ENCODE results near the gene COL13A1. TPM values are rescaled to one million over a fixed set of nuclear protein-coding genes. Genes with fewer than 3 reads are reported as not detected.

The COL13A1 gene
- total and polyA plus RNA-seq, 12 donors, result 0.54 to 7.6 (median 1.9) TPM

- WGBS, 4 donors, result 59 to 67% (median 67%) methylated on average over 11 of the region's 11 CpGs
- Histone ChIP-seq H3K4me3 (no peak overlapping the region), H3K27me3 (no peaks in the 10 kb centered on the region), H3K9me3 (replicated peaks in 1 of 3) (no peaks in the 10 kb centered on the region), H3K36me3 (replicated peaks in 1 of 2) (no peaks in the 10 kb centered on the region), H3K4me1 (replicated peaks in 1 of 2) (no peaks in the 10 kb centered on the region), H3K27ac (no peak overlapping the region)
- no peak for TF ChIP-seq CTCF (IDR thresholded peaks at IDR 0.05)
- TF ChIP-seq POLR2A (IDR thresholded peaks at IDR 0.05), result no peak
- no peak for DNase-seq
- intact Hi-C loops (cut with DNase I), result no loop called here
Measured at GRCh38 chr10:69817078-69817581, 15.4 kb downstream of the COL13A1 start.

- TF ChIP-seq POLR2A (IDR thresholded peaks at IDR 0.05) (no peak), CTCF (IDR thresholded peaks at IDR 0.05) (no peak)
- 85 to 98% (median 93%) methylated on average over 2 of the region's 2 CpGs for WGBS, 4 donors
- Histone ChIP-seq H3K4me3 (no peak overlapping the region), H3K9me3 (replicated peaks in 1 of 3) (no peaks in the 10 kb centered on the region), H3K27ac (no peak overlapping the region), H3K27me3 (no peaks in the 10 kb centered on the region), H3K4me1 (replicated peaks in 1 of 2) (no peaks in the 10 kb centered on the region), H3K36me3 (replicated peaks in 1 of 2) (no peaks in the 10 kb centered on the region)
- intact Hi-C loops (cut with DNase I), result no loop called here
- no peak for DNase-seq
Measured at GRCh38 chr10:69818676-69819239, 17.1 kb downstream of the COL13A1 start.

- Histone ChIP-seq H3K27me3 (no peaks in the 10 kb centered on the region), H3K4me1 (replicated peaks in 1 of 2) (no peaks in the 10 kb centered on the region), H3K9me3 (replicated peaks in 1 of 3) (no peaks in the 10 kb centered on the region), H3K27ac (no peak overlapping the region), H3K36me3 (replicated peaks in 1 of 2) (no peaks in the 10 kb centered on the region), H3K4me3 (no peak overlapping the region)
- TF ChIP-seq CTCF (IDR thresholded peaks at IDR 0.05) (no peak), POLR2A (IDR thresholded peaks at IDR 0.05) (no peak)
- intact Hi-C loops (cut with DNase I), result no loop called here
- WGBS, 4 donors, result 76 to 81% (median 78%) methylated on average over 5 of the region's 5 CpGs
- no peak for DNase-seq
Measured at GRCh38 chr10:69819716-69820506, 18.2 kb downstream of the COL13A1 start.

GRCh38 chr10:69820817-69821216 lies 19.1 kb downstream of the COL13A1 start:
- WGBS, 4 donors, result 83 to 97% (median 90%) methylated on average over 4 of the region's 4 CpGs
- Histone ChIP-seq H3K27me3 (no peaks in the 10 kb centered on the region), H3K4me1 (replicated peaks in 1 of 2) (no peaks in the 10 kb centered on the region), H3K27ac (no peak overlapping the region), H3K36me3 (replicated peaks in 1 of 2) (no peaks in the 10 kb centered on the region), H3K4me3 (no peak overlapping the region), H3K9me3 (replicated peaks in 1 of 3) (no peaks in the 10 kb centered on the region)
- intact Hi-C loops (cut with DNase I), result no loop called here
- TF ChIP-seq CTCF (IDR thresholded peaks at IDR 0.05) (no peak), POLR2A (IDR thresholded peaks at IDR 0.05) (no peak)
- DNase-seq, result no peak

Measured in adrenal gland (tissue), 12 donors.